ENCODE results near the gene PUS10. TPM values are rescaled to one million over a fixed set of nuclear protein-coding genes. Genes with fewer than 3 reads are reported as not detected.

Gene PUS10
- total RNA-seq, 2 experiments from 2014 or later, result 2.0 to 2.6 TPM

- no peak overlapping the region for H3K27ac Mint-ChIP-seq
- no peaks in the 10 kb centered on the region for H3K27me3 ChIP-seq (ENCODE audit: control insufficient read depth in 1 of 2, insufficient read depth in 2 of 2, low read length in 2 of 2)
- ATAC-seq (ENCODE audit: poor library complexity) (no peak), DNase-seq (no peak)
- intact Hi-C loops (cut with DNase I, micrococcal nuclease), result no loop called here
- H3K4me3 ChIP-seq (ENCODE audit: low read length), result no peak overlapping the region
- CTCF ChIA-PET, result no interaction called here
- no peak overlapping the region for H3K27ac ChIP-seq (ENCODE audit: low read depth in 1 of 2, low read length in 2 of 2)
- H3K9me3 Mint-ChIP-seq, result no peaks in the 10 kb centered on the region
- POLR2A ChIA-PET, result no interaction called here
- H3K36me3 Mint-ChIP-seq (ENCODE audit: low read depth), result no peaks in the 10 kb centered on the region
- H3K4me1 ChIP-seq (ENCODE audit: insufficient read depth, low read length), result no peaks in the 10 kb centered on the region
- H3K4me1 Mint-ChIP-seq (ENCODE audit: low read depth), result no peaks in the 10 kb centered on the region
- no peaks in the 10 kb centered on the region for H3K9me3 ChIP-seq (ENCODE audit: control insufficient read depth in 1 of 2, insufficient read depth in 1 of 2, low read length in 2 of 2)
- H3K27me3 Mint-ChIP-seq, result no peaks in the 10 kb centered on the region
- TF ChIP-seq CTCF (IDR thresholded peaks at IDR 0.05), result no peak
- no peak overlapping the region for H3K4me3 Mint-ChIP-seq
- H3K36me3 ChIP-seq (ENCODE audit: insufficient read depth, low read length), result peaks cover 3% of the 10 kb centered on the region
Measured at GRCh38 chr2:61005736-61006135, 12.3 kb downstream of the PUS10 start.

- POLR2A ChIA-PET, result interaction anchor here (0.6 to 1.9 kb wide), 6 partner anchors 34 to 242 kb away, joined by 3 to 7 read pairs (median 4); no protein-coding TSS in a partner anchor
- no peak overlapping the region for H3K4me3 Mint-ChIP-seq
- Histone ChIP-seq H3K36me3 (ENCODE audit: insufficient read depth, low read length) (no peaks in the 10 kb centered on the region), H3K4me3 (ENCODE audit: low read length) (no peak overlapping the region), H3K27ac (ENCODE audit: low read depth in 1 of 2, low read length in 2 of 2) (no peak overlapping the region), H3K27me3 (ENCODE audit: control insufficient read depth in 1 of 2, insufficient read depth in 2 of 2, low read length in 2 of 2) (no peaks in the 10 kb centered on the region), H3K9me3 (ENCODE audit: control insufficient read depth in 1 of 2, insufficient read depth in 1 of 2, low read length in 2 of 2) (no peaks in the 10 kb centered on the region), H3K4me1 (ENCODE audit: insufficient read depth, low read length) (no peaks in the 10 kb centered on the region)
- intact Hi-C loops (cut with DNase I, micrococcal nuclease), result loop anchor here (1.0 to 10.0 kb wide), 5 partner anchors 114 to 292 kb away; partner anchors contain the start of gene REL (in 1 of the 2)
- DNase-seq (peak in 5 of 14 experiments; percentile 9 to 75 (median 71)), ATAC-seq (ENCODE audit: poor library complexity) (peak; percentile 86)
- no peaks in the 10 kb centered on the region for H3K27me3 Mint-ChIP-seq
- CTCF ChIA-PET, result interaction anchor here (0.6 to 2.5 kb wide), 23 partner anchors 11 to 293 kb away, joined by 3 to 25 read pairs (median 4); no protein-coding TSS in a partner anchor
- TF ChIP-seq CTCF (IDR thresholded peaks at IDR 0.05), result peak; percentile 94
- no peaks in the 10 kb centered on the region for H3K36me3 Mint-ChIP-seq (ENCODE audit: low read depth)
- H3K27ac Mint-ChIP-seq, result no peak overlapping the region
- H3K9me3 Mint-ChIP-seq, result no peaks in the 10 kb centered on the region
- H3K4me1 Mint-ChIP-seq (ENCODE audit: low read depth), result no peaks in the 10 kb centered on the region
Measured at GRCh38 chr2:60998628-60999545, 19.2 kb downstream of the PUS10 start.

GRCh38 chr2:60994131-60994530 lies 23.9 kb downstream of the PUS10 start:
- ChIA-PET CTCF (no interaction called here), POLR2A (interaction anchor here (3.4 kb wide), 1 partner anchor 113 kb away, joined by 11 read pairs; the partner anchor contains the start of gene REL)
- intact Hi-C loops (cut with DNase I, micrococcal nuclease), result loop anchor here in 1 of 2 experiments (10.0 kb wide), 1 partner anchor 109 kb away; the partner anchor contains the start of gene REL
- no peak overlapping the region for H3K27ac ChIP-seq (ENCODE audit: low read depth in 1 of 2, low read length in 2 of 2)
- no peak for TF ChIP-seq CTCF (IDR thresholded peaks at IDR 0.05)
- no peak overlapping the region for H3K4me3 Mint-ChIP-seq
- peaks cover 8% of the 10 kb centered on the region for H3K4me1 Mint-ChIP-seq (ENCODE audit: low read depth)
- H3K4me3 ChIP-seq (ENCODE audit: low read length), result no peak overlapping the region
- H3K9me3 Mint-ChIP-seq, result no peaks in the 10 kb centered on the region
- peaks cover 5% of the 10 kb centered on the region for H3K4me1 ChIP-seq (ENCODE audit: insufficient read depth, low read length)
- H3K27me3 Mint-ChIP-seq, result no peaks in the 10 kb centered on the region
- H3K27me3 ChIP-seq (ENCODE audit: control insufficient read depth in 1 of 2, insufficient read depth in 2 of 2, low read length in 2 of 2), result no peaks in the 10 kb centered on the region
- peaks cover 7% of the 10 kb centered on the region for H3K36me3 Mint-ChIP-seq (ENCODE audit: low read depth)
- no peaks in the 10 kb centered on the region for H3K36me3 ChIP-seq (ENCODE audit: insufficient read depth, low read length)
- ATAC-seq (ENCODE audit: poor library complexity), result no peak
- DNase-seq, result no peak
- no peak overlapping the region for H3K27ac Mint-ChIP-seq
- peaks cover 0 to 4% of the 10 kb centered on the region in 2 experiments for H3K9me3 ChIP-seq (ENCODE audit: control insufficient read depth in 1 of 2, insufficient read depth in 1 of 2, low read length in 2 of 2)
